Spleen (tissue), 11 donors: Measurements from ENCODE around the gene SUSD2. TPM values are rescaled to one million over a fixed set of nuclear protein-coding genes. Genes with fewer than 3 reads are reported as not detected.
"Not testable (repeated sequence)": the region's sequence is repeated elsewhere in the genome, so short reads cannot be mapped to it uniquely, and the experiment has no call there.

Source experiments
- DNase-seq: peaks from one replicate; pipeline ENCODE4 v3.0.0-alpha.2; 2020
- H3K27ac ChIP-seq, 8 donors: fragments of 200-600 bp; sonication (generic) in 7 of 8; 1 replicate in 4 of 8; 2 replicates in 4 of 8; pipeline versions ENCODE4 v1.5.0 to v1.8.0; 2016 to 2021; ENCODE audit warnings: inconsistent platforms in 4 of 8, mild to moderate bottlenecking in 4 of 8, moderate library complexity in 1 of 8
- H3K27me3 ChIP-seq, 7 donors: fragments of 200-600 bp; sonication (generic) in 6 of 7; replicated peaks in 1 of 7; 1 replicate in 4 of 7; 2 replicates in 3 of 7; pipeline versions ENCODE4 v1.5.0 to v1.8.0; 2016 to 2021; ENCODE audit warnings: inconsistent platforms in 3 of 7, mild to moderate bottlenecking in 1 of 7
- H3K36me3 ChIP-seq, 6 donors: fragments of 200-600 bp; sonication (generic) in 5 of 6; 1 replicate in 4 of 6; 2 replicates in 2 of 6; pipeline versions ENCODE4 v1.5.0 to v1.8.0; 2016 to 2021; ENCODE audit warnings: inconsistent platforms in 2 of 6
- H3K4me1 ChIP-seq, 6 donors: fragments of 200-600 bp; sonication (generic) in 5 of 6; 1 replicate in 3 of 6; 2 replicates in 3 of 6; pipeline versions ENCODE4 v1.5.0 to v1.8.0; 2016 to 2021; ENCODE audit warnings: inconsistent platforms in 3 of 6
- H3K4me3 ChIP-seq, 8 donors: fragments of 200-600 bp; sonication (generic) in 7 of 8; 1 replicate in 4 of 8; 2 replicates in 4 of 8; pipeline versions ENCODE4 v1.5.0 to v1.8.0; 2016 to 2021; ENCODE audit warnings: inconsistent platforms in 4 of 8, mild to moderate bottlenecking in 4 of 8, moderate library complexity in 2 of 8
- H3K9me3 ChIP-seq, 8 donors: fragments of 200-600 bp; sonication (generic) in 7 of 8; 1 replicate in 4 of 8; 2 replicates in 4 of 8; pipeline versions ENCODE4 v1.5.0 to v1.8.0; 2016 to 2021; ENCODE audit warnings: inconsistent platforms in 4 of 8
- POLR2A ChIP-seq, 3 donors: fragments of 450-650 bp; IDR thresholded peaks; one replicate each; pipeline ENCODE4 v1.5.1; 2017; ENCODE audit warnings: antibody characterized with exemption in 3 of 3, mild to moderate bottlenecking in 1 of 3
- POLR2AphosphoS5 ChIP-seq, 3 donors: sonication (generic); formaldehyde crosslinking; IDR thresholded peaks; one replicate each; pipeline ENCODE4 v1.5.1; 2017; ENCODE audit warnings: antibody characterized with exemption in 3 of 3
- WGBS, 5 donors: extraction: QIAGEN DNeasy Blood & Tissue Kit in 3 of 5; methylation state at CpG; one replicate each; pipeline versions ENCODE4 v1.1.5 to v1.1.7; 2013 to 2018; 5-methylcytosine and 5-hydroxymethylcytosine counted together
- intact Hi-C: fragments of 100-400 bp; cut with DNase I; formaldehyde crosslinking; loops from one replicate; pipeline ENCODE4 v1.15.0; 2023; ENCODE audit warnings: low total_unique reads
- polyA plus RNA-seq, 3 donors: library from polyadenylated mRNA; stranded (reverse); fragments of 200-250 nt; gene quantifications; one replicate each; pipeline ENCODE4 v1.2.1, GENCODE V29; 2013
- total RNA-seq, 7 donors: library from RNA; depleted of rRNA in 3 of 7; stranded (reverse); fragments of >200 nt in 3 of 7; fragmentation: NEBNext Ultra II Directional in 4 of 7; extraction: Animal tissue kit (Norgen Biotek cat#: 25700) in 4 of 7; gene quantifications; one replicate each; pipeline versions ENCODE4 v1.1.0 to v1.2.1, GENCODE V29; 2016 to 2021
- TF ChIP-seq, protein P1 (sequence below), 11 experiments: fragments of 200-600 bp in 7 of 11; fragments of 450-650 bp in 4 of 11; sonication (generic) in 4 of 11; IDR thresholded peaks in 8 of 11; conservative IDR thresholded peaks in 3 of 11; 1 replicate in 7 of 11; 2 replicates in 4 of 11; pipeline versions ENCODE4 v1.4.0 to v1.8.0; 2016 to 2021; ENCODE audit warnings: antibody characterized with exemption in 11 of 11, inconsistent platforms in 4 of 11, mild to moderate bottlenecking in 1 of 11
- donor health status: healthy with polysubstance abuse.
- donor health status: DM: no; HTN: no; CAD: no; lungs with moderate emphysema.
- donor health status: DM: no; HTN: no; CAD: no.
- donor health status: Bipolar disorder and iron deficiency.
- donor health status: healthy.
- donor health status: DM: no; HTN: no; CAD: no.
- donor health status: DM: yes; HTN: yes; CAD: no.

The SUSD2 gene
- total and polyA plus RNA-seq, 10 donors: 1.4 to 9.0 (median 3.4) TPM

- Histone ChIP-seq H3K27me3 (no peaks in the 10 kb centered on the region), H3K4me3 (no peak overlapping the region), H3K4me1 (peaks cover 0 to 24% (median 7%) of the 10 kb centered on the region in 6 donors), H3K36me3 (peaks cover 0 to 20% (median 0%) of the 10 kb centered on the region in 6 donors), H3K27ac (peak overlapping the region in 2 of 8 donors; percentile 50 to 69), H3K9me3 (no peaks in the 10 kb centered on the region)
- no peak for TF ChIP-seq POLR2AphosphoS5 (IDR thresholded peaks at IDR 0.05)
- 93 to 98% (median 95%) methylated on average over 11 to 13 of the region's 13 CpGs for WGBS, 5 donors
- DNase-seq: no peak
- intact Hi-C loops: no loop called here
These were observed 51.9 kb downstream of the SUSD2 start for GRCh38 chr22:24233235-24233634.

- Histone ChIP-seq H3K27ac (no peak overlapping the region), H3K9me3 (no peaks in the 10 kb centered on the region), H3K27me3 (no peaks in the 10 kb centered on the region), H3K4me3 (no peak overlapping the region), H3K4me1 (peaks cover 0 to 24% (median 7%) of the 10 kb centered on the region in 6 donors), H3K36me3 (peaks cover 0 to 14% (median 0%) of the 10 kb centered on the region in 6 donors)
- no peak for TF ChIP-seq POLR2A (IDR thresholded peaks at IDR 0.05)
- TF ChIP-seq POLR2AphosphoS5 (IDR thresholded peaks at IDR 0.05): no peak
- TF ChIP-seq, protein P1, sequence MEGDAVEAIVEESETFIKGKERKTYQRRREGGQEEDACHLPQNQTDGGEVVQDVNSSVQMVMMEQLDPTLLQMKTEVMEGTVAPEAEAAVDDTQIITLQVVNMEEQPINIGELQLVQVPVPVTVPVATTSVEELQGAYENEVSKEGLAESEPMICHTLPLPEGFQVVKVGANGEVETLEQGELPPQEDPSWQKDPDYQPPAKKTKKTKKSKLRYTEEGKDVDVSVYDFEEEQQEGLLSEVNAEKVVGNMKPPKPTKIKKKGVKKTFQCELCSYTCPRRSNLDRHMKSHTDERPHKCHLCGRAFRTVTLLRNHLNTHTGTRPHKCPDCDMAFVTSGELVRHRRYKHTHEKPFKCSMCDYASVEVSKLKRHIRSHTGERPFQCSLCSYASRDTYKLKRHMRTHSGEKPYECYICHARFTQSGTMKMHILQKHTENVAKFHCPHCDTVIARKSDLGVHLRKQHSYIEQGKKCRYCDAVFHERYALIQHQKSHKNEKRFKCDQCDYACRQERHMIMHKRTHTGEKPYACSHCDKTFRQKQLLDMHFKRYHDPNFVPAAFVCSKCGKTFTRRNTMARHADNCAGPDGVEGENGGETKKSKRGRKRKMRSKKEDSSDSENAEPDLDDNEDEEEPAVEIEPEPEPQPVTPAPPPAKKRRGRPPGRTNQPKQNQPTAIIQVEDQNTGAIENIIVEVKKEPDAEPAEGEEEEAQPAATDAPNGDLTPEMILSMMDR (IDR thresholded peaks at IDR 0.05 in 8 of 11, conservative IDR thresholded peaks at IDR 0.05 in 3 of 11): no peak
- intact Hi-C loops: no loop called here
- 88 to 97% (median 94%) methylated on average over 6 to 14 of the region's 14 CpGs for WGBS, 5 donors
- no peak for DNase-seq
These were observed 52.5 kb downstream of the SUSD2 start for GRCh38 chr22:24233816-24234215.

DNA sequence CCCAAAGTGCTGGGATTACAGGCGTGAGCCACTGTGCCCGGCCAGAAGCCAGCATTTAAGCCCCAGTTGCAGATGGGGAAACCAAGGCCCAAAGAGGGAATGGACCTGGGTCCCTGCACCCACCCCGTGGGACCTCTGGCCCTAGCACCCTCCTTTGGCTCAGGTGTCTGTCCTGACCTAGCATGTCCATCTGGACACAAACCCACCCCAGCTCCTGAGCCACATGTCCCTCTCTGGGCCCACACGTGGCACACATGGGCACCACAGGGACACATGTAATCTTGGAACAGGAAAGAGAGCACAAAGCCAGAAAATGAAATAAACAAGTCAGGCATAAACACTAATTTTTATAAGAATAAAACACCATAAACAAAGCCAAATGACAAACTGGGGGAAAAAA is 54.0 kb downstream of the SUSD2 start:
- TF ChIP-seq, protein P1 (IDR thresholded peaks at IDR 0.05 in 8 of 11, conservative IDR thresholded peaks at IDR 0.05 in 3 of 11): no peak
- TF ChIP-seq POLR2AphosphoS5 (IDR thresholded peaks at IDR 0.05): no peak
- no peak for TF ChIP-seq POLR2A (IDR thresholded peaks at IDR 0.05)
- 88 to 95% (median 92%) methylated on average over 3 to 4 of the region's 4 CpGs for WGBS, 5 donors
- intact Hi-C loops: no loop called here
- H3K4me3 ChIP-seq: no peak overlapping the region
- peaks cover 0 to 8% (median 0%) of the 10 kb centered on the region in 6 donors for H3K36me3 ChIP-seq
- no peaks in the 10 kb centered on the region for H3K9me3 ChIP-seq
- no peak for DNase-seq
- no peak overlapping the region for H3K27ac ChIP-seq
- no peaks in the 10 kb centered on the region for H3K27me3 ChIP-seq
- H3K4me1 ChIP-seq: peaks cover 0 to 30% (median 8%) of the 10 kb centered on the region in 6 donors

- 53 to 74% (median 67%) methylated on average over 4 of the region's 4 CpGs for WGBS, 5 donors
- Histone ChIP-seq H3K4me3 (no peak overlapping the region), H3K4me1 (peaks cover 2 to 31% (median 13%) of the 10 kb centered on the region in 6 donors), H3K36me3 (no peaks in the 10 kb centered on the region), H3K9me3 (no peaks in the 10 kb centered on the region), H3K27me3 (no peaks in the 10 kb centered on the region), H3K27ac (no peak overlapping the region)
- TF ChIP-seq, protein P1 (IDR thresholded peaks at IDR 0.05 in 8 of 11, conservative IDR thresholded peaks at IDR 0.05 in 3 of 11): no peak
- TF ChIP-seq POLR2A (IDR thresholded peaks at IDR 0.05): no peak
- TF ChIP-seq POLR2AphosphoS5 (IDR thresholded peaks at IDR 0.05): no peak
- intact Hi-C loops: no loop called here
- no peak for DNase-seq
These were observed 55.4 kb downstream of the SUSD2 start for GRCh38 chr22:24236656-24237055.

DNA sequence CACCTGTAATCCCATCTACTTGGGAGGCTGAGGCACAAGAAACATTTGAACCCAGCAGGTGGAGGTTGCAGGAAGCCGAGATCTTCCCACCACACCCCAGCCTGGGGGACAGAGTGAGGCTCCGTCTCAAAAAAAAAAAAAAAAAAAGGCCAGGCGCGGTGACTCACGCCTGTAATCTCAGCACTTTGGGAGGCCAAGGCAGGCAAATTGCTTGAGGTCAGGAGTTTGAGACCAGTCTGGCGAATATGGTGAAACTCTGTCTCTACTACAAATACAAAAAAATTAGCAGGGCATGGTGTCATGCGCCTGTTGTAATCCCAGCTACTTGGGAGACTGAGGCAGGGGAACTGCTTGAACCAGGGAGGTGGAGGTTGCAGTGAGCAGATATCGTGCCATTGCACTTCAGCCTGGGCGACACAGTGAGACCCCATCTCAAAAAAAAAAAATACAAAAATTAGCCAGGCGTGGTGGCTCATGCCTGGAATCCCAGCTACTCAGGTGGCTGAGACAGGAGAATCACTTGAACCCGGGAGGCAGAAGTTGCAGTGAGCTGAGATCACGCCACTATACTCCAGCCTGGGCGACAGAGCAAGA is 56.9 kb downstream of the SUSD2 start:
- H3K9me3 ChIP-seq, H3K27ac ChIP-seq, intact Hi-C loops, DNase-seq, H3K36me3 ChIP-seq, H3K4me3 ChIP-seq, H3K27me3 ChIP-seq: not testable (repeated sequence)
- H3K4me1 ChIP-seq: peaks cover 14 to 36% (median 24%) of the 10 kb centered on the region in 6 donors
- 85 to 95% (median 91%) methylated on average over 13 of the region's 13 CpGs for WGBS, 5 donors

Other genes starting within 250 kb of the SUSD2 start
- 10 to 100 TPM in 1 of 7 donors, 1 to 10 TPM in 6; 2.0 to 11.6 (median 3.7) TPM for gene GSTT2B, start 220.3 kb upstream of the SUSD2 start, total RNA-seq
- gene GSTT2B, start 220.3 kb upstream of the SUSD2 start, polyA plus RNA-seq: 10 to 100 TPM in 1 of 3 donors, 1 to 10 TPM in 2; 4.7 to 11.6 (median 6.6) TPM
- 1 to 10 TPM in 6 of 7 donors, not detected in 1; 2.3 to 5.0 (median 2.3) TPM for gene DDTL, start 214.6 kb upstream of the SUSD2 start, total RNA-seq
- gene DDTL, start 214.6 kb upstream of the SUSD2 start, polyA plus RNA-seq: 1 to 10 TPM; 1.0 to 3.0 (median 1.5) TPM
- gene DDT, start 207.0 kb upstream of the SUSD2 start, total RNA-seq: 100 to 1,000 TPM in 1 of 7 donors, 10 to 100 TPM in 6; 63.4 to 112 (median 67.8) TPM
- 100 to 1,000 TPM; 138 to 224 (median 154) TPM for gene DDT, start 207.0 kb upstream of the SUSD2 start, polyA plus RNA-seq
- gene GSTT2, start 201.4 kb upstream of the SUSD2 start, total RNA-seq: under 1 TPM in 2 of 7 donors, not detected in 5; 0.44 to 0.95 TPM
- 1 to 10 TPM in 1 of 3 donors, under 1 TPM in 2; 0.16 to 1.3 (median 0.41) TPM for gene GSTT2, start 201.4 kb upstream of the SUSD2 start, polyA plus RNA-seq
- not detected for gene GSTT4, start 176.0 kb upstream of the SUSD2 start, total RNA-seq
- not detected for gene GSTT4, start 176.0 kb upstream of the SUSD2 start, polyA plus RNA-seq
- 10 to 100 TPM; 51.3 to 89.5 (median 74.9) TPM for gene CABIN1, start 170.2 kb upstream of the SUSD2 start, total RNA-seq
- gene CABIN1, start 170.2 kb upstream of the SUSD2 start, polyA plus RNA-seq: 10 to 100 TPM; 25.5 to 44.1 (median 39.6) TPM
- 10 to 100 TPM in 6 of 7 donors, 1 to 10 TPM in 1; 9.5 to 47.2 (median 28.9) TPM for gene GGT5, start 63.6 kb downstream of the SUSD2 start, total RNA-seq
- 10 to 100 TPM; 24.5 to 36.4 (median 32.6) TPM for gene GGT5, start 63.6 kb downstream of the SUSD2 start, polyA plus RNA-seq
- 10 to 100 TPM; 37.6 to 65.4 (median 53.9) TPM for gene SPECC1L, start 89.3 kb downstream of the SUSD2 start, total RNA-seq
- gene SPECC1L, start 89.3 kb downstream of the SUSD2 start, polyA plus RNA-seq: 10 to 100 TPM in 1 of 3 donors, 1 to 10 TPM in 2; 5.0 to 14.1 (median 6.0) TPM
- 10 to 100 TPM; 15.8 to 31.1 (median 25.2) TPM for gene ADORA2A, start 246.1 kb downstream of the SUSD2 start, total RNA-seq
- 10 to 100 TPM in 2 of 3 donors, 1 to 10 TPM in 1; 8.3 to 14.8 (median 14.2) TPM for gene ADORA2A, start 246.1 kb downstream of the SUSD2 start, polyA plus RNA-seq